Upper lobe of left lung (tissue), 6 donors: Measurements from ENCODE around the gene ELL2. TPM values are rescaled to one million over a fixed set of nuclear protein-coding genes. Genes with fewer than 3 reads are reported as not detected.

Experiments
- ATAC-seq, 2 donors: fragments of 200-7000 bp; cut with Tn5 transposase; one replicate each; pipeline ENCODE4 v1.9.1; 2022; ENCODE audit warnings: mild to moderate bottlenecking in 2 of 2, moderate library complexity in 2 of 2; ENCODE audit not compliant: low FRiP score in 2 of 2
- DNase-seq, 2 donors: peaks; one replicate each; pipeline ENCODE4 v3.0.0-alpha.2; 2019 to 2020
- H3K27ac ChIP-seq, 4 donors: fragments of 200-600 bp; sonication (generic); one replicate each; pipeline ENCODE4 v1.5.1; 2016 to 2019
- H3K27me3 ChIP-seq, 4 donors: fragments of 200-600 bp; sonication (generic); one replicate each; pipeline ENCODE4 v1.5.1; 2017 to 2019
- H3K36me3 ChIP-seq, 4 donors: fragments of 200-600 bp; sonication (generic); one replicate each; pipeline ENCODE4 v1.5.1; 2016 to 2019
- H3K4me1 ChIP-seq, 4 donors: fragments of 200-600 bp; sonication (generic); one replicate each; pipeline ENCODE4 v1.5.1; 2018 to 2019
- H3K4me3 ChIP-seq, 4 donors: fragments of 200-600 bp; sonication (generic); one replicate each; pipeline ENCODE4 v1.5.1; 2017 to 2019; ENCODE audit warnings: mild to moderate bottlenecking in 2 of 4, moderate library complexity in 1 of 4
- H3K9me3 ChIP-seq, 4 donors: fragments of 200-600 bp; sonication (generic); one replicate each; pipeline ENCODE4 v1.5.1; 2018 to 2019
- CTCF ChIP-seq, 6 experiments: fragments of 450-650 bp in 4 of 6; fragments of 200-600 bp in 2 of 6; sonication (generic) in 2 of 6; IDR thresholded peaks; one replicate each; pipeline ENCODE4 v1.5.1; 2016 to 2019; ENCODE audit warnings: antibody characterized with exemption in 6 of 6
- EP300 ChIP-seq, 4 donors: sonication (generic); formaldehyde crosslinking; IDR thresholded peaks; one replicate each; pipeline ENCODE4 v1.5.1; 2017; ENCODE audit warnings: antibody characterized with exemption in 4 of 4, control low read depth in 2 of 4
- POLR2A ChIP-seq, 4 donors: fragments of 450-650 bp; IDR thresholded peaks; one replicate each; pipeline ENCODE4 v1.5.1; 2016 to 2017; ENCODE audit warnings: antibody characterized with exemption in 4 of 4, mild to moderate bottlenecking in 2 of 4
- POLR2AphosphoS5 ChIP-seq, 2 donors: sonication (generic); formaldehyde crosslinking; IDR thresholded peaks; one replicate each; pipeline ENCODE4 v1.5.1; 2017; ENCODE audit warnings: antibody characterized with exemption in 2 of 2
- WGBS, 2 donors: methylation state at CpG; one replicate each; pipeline ENCODE4 v1.1.5; 2017 to 2018; 5-methylcytosine and 5-hydroxymethylcytosine counted together
- total RNA-seq, 6 donors: library from RNA; depleted of rRNA in 4 of 6; stranded (reverse); fragments of >200 nt in 4 of 6; gene quantifications; one replicate each; pipeline versions ENCODE4 v1.1.0 to v1.2.1, GENCODE V29; 2016 to 2021
- donor health status: DM: no; HTN: no; CAD: no; lungs with moderate emphysema.
- donor health status: DM: no; HTN: yes; CAD: no; lungs with severe emphysema.

Gene ELL2
- total RNA-seq, 6 donors from 2014 or later: 44.4 to 203 (median 54.3) TPM

GRCh38 chr5:95915999-95916686 lies 45.5 kb downstream of the ELL2 start:
- DNase-seq: no peak
- no peak overlapping the region for H3K4me3 ChIP-seq
- no peaks in the 10 kb centered on the region for H3K27me3 ChIP-seq
- ATAC-seq: peak in 1 of 2 donors; percentile 52
- H3K27ac ChIP-seq: peak overlapping the region in 3 of 4 donors; percentile 4 to 53 (median 46)
- peaks cover 0 to 22% (median 6%) of the 10 kb centered on the region in 4 donors for H3K36me3 ChIP-seq
- H3K4me1 ChIP-seq: peaks cover 16 to 27% (median 22%) of the 10 kb centered on the region in 4 donors
- TF ChIP-seq CTCF (IDR thresholded peaks at IDR 0.05) (no peak), EP300 (IDR thresholded peaks at IDR 0.05) (no peak), POLR2AphosphoS5 (IDR thresholded peaks at IDR 0.05) (no peak), POLR2A (IDR thresholded peaks at IDR 0.05) (peak in 1 of 4 donors; percentile 8)
- whole genome bisulfite sequencing, 2 donors: 62 to 72% methylated on average over 3 of the region's 3 CpGs
- H3K9me3 ChIP-seq: no peaks in the 10 kb centered on the region

GRCh38 chr5:95913663-95914062 lies 48.0 kb downstream of the ELL2 start:
- H3K27me3 ChIP-seq: no peaks in the 10 kb centered on the region
- H3K27ac ChIP-seq: no peak overlapping the region
- TF ChIP-seq CTCF (IDR thresholded peaks at IDR 0.05): no peak
- H3K9me3 ChIP-seq: no peaks in the 10 kb centered on the region
- no peak for ATAC-seq
- no peak overlapping the region for H3K4me3 ChIP-seq
- H3K36me3 ChIP-seq: peaks cover 0 to 23% (median 6%) of the 10 kb centered on the region in 4 donors
- peaks cover 11 to 19% (median 16%) of the 10 kb centered on the region in 4 donors for H3K4me1 ChIP-seq
- DNase-seq: no peak
- 75 to 81% methylated on average over 6 of the region's 6 CpGs for WGBS, 2 donors

- no peak for TF ChIP-seq CTCF (IDR thresholded peaks at IDR 0.05)
- no peak for TF ChIP-seq POLR2A (IDR thresholded peaks at IDR 0.05)
- no peak for TF ChIP-seq EP300 (IDR thresholded peaks at IDR 0.05)
- no peak for TF ChIP-seq POLR2AphosphoS5 (IDR thresholded peaks at IDR 0.05)
- Histone ChIP-seq H3K27ac (no peak overlapping the region), H3K4me1 (peaks cover 6 to 12% (median 10%) of the 10 kb centered on the region in 4 donors), H3K9me3 (no peaks in the 10 kb centered on the region), H3K27me3 (no peaks in the 10 kb centered on the region), H3K36me3 (peaks cover 0 to 27% (median 6%) of the 10 kb centered on the region in 4 donors), H3K4me3 (no peak overlapping the region)
- no peak for ATAC-seq
- 68 to 92% methylated on average over 2 of the region's 2 CpGs for WGBS, 2 donors
- DNase-seq: no peak
These were observed 49.6 kb downstream of the ELL2 start for GRCh38 chr5:95912029-95912428.

GRCh38 chr5:95910521-95910920 lies 51.1 kb downstream of the ELL2 start:
- TF ChIP-seq POLR2A (IDR thresholded peaks at IDR 0.05): no peak
- TF ChIP-seq CTCF (IDR thresholded peaks at IDR 0.05): no peak
- TF ChIP-seq EP300 (IDR thresholded peaks at IDR 0.05): no peak
- TF ChIP-seq POLR2AphosphoS5 (IDR thresholded peaks at IDR 0.05): no peak
- Histone ChIP-seq H3K9me3 (no peaks in the 10 kb centered on the region), H3K27ac (no peak overlapping the region), H3K4me1 (peaks cover 0 to under 1% (median 0%) of the 10 kb centered on the region in 4 donors), H3K36me3 (peaks cover 0 to 38% (median 8%) of the 10 kb centered on the region in 4 donors), H3K27me3 (no peaks in the 10 kb centered on the region), H3K4me3 (no peak overlapping the region)
- ATAC-seq (no peak), DNase-seq (no peak)
- WGBS, 2 donors: 96 to 98% methylated on average over 4 of the region's 4 CpGs

GRCh38 chr5:95909738-95910137 lies 51.9 kb downstream of the ELL2 start:
- peaks cover 0 to 36% (median 8%) of the 10 kb centered on the region in 4 donors for H3K36me3 ChIP-seq
- no peak overlapping the region for H3K27ac ChIP-seq
- H3K4me1 ChIP-seq: no peaks in the 10 kb centered on the region
- no peak overlapping the region for H3K4me3 ChIP-seq
- no peak for ATAC-seq
- TF ChIP-seq POLR2AphosphoS5 (IDR thresholded peaks at IDR 0.05): no peak
- no peaks in the 10 kb centered on the region for H3K27me3 ChIP-seq
- no peak for DNase-seq
- 94% methylated on average over 1 of the region's 1 CpG for WGBS, 2 donors
- no peaks in the 10 kb centered on the region for H3K9me3 ChIP-seq
